Loucy (cell line): Measurements from ENCODE around the gene CDC42EP3.

ENCODE experiments used
- H2AFZ ChIP-seq: fragments of 200-600 bp; sonication (generic); 2 replicates; pipeline ENCODE4 v1.6.0; 2016; ENCODE audit warnings: antibody characterized with exemption, mild to moderate bottlenecking, low read length, moderate library complexity
- H3F3A ChIP-seq: fragments of 200-600 bp; 2 replicates; pipeline ENCODE4 v1.6.0; 2016; ENCODE audit warnings: antibody characterized with exemption, low read depth, mild to moderate bottlenecking
- H3K27me3 ChIP-seq: fragments of 200-600 bp; sonication (generic); 2 replicates; pipeline ENCODE4 v1.6.1; 2014; ENCODE audit warnings: low read length, mild to moderate bottlenecking; ENCODE audit not compliant: insufficient read depth, poor library complexity, severe bottlenecking
- H3K36me3 ChIP-seq: fragments of 200-600 bp; sonication (generic); 2 replicates; pipeline ENCODE4 v1.6.1; 2016; ENCODE audit warnings: low read length; ENCODE audit not compliant: insufficient read depth
- H3K4me1 ChIP-seq: fragments of 200-600 bp; sonication (generic); 2 replicates; pipeline ENCODE4 v1.5.1; 2014; ENCODE audit warnings: low read length, mild to moderate bottlenecking; ENCODE audit not compliant: insufficient read depth, poor library complexity, severe bottlenecking
- H3K4me2 ChIP-seq: fragments of 200-600 bp; sonication (generic); 2 replicates; pipeline ENCODE4 v1.6.0; 2014; ENCODE audit warnings: antibody characterized with exemption, low read length, low read depth, mild to moderate bottlenecking; ENCODE audit not compliant: poor library complexity, severe bottlenecking
- H3K4me3 ChIP-seq: fragments of 200-600 bp; sonication (generic); 2 replicates; pipeline ENCODE4 v1.5.1; 2014; ENCODE audit warnings: low read length, mild to moderate bottlenecking, mixed read lengths; ENCODE audit not compliant: poor library complexity, severe bottlenecking
- H3K79me2 ChIP-seq: fragments of 200-600 bp; sonication (generic); 2 replicates; pipeline ENCODE4 v1.6.1; 2014; ENCODE audit warnings: low read length; ENCODE audit not compliant: insufficient read depth
- H3K9ac ChIP-seq: fragments of 200-600 bp; sonication (generic); 2 replicates; pipeline ENCODE4 v1.6.0; 2014; ENCODE audit warnings: mild to moderate bottlenecking, low read depth, low read length, moderate library complexity; ENCODE audit not compliant: poor library complexity, severe bottlenecking
- H3K9me2 ChIP-seq: fragments of 200-600 bp; sonication (generic); replicated peaks from 2 replicates; pipeline ENCODE4 v1.6.1; 2016; ENCODE audit warnings: low read depth, low read length, mixed read lengths
- H3K9me3 ChIP-seq: fragments of 200-600 bp; sonication (generic); 2 replicates; pipeline ENCODE4 v1.6.1; 2014; ENCODE audit warnings: mild to moderate bottlenecking, antibody characterized with exemption, low read length, low read depth; ENCODE audit not compliant: insufficient read depth
- H4K20me1 ChIP-seq: fragments of 200-600 bp; sonication (generic); 2 replicates; pipeline ENCODE4 v1.6.0; 2014; ENCODE audit warnings: antibody characterized with exemption, low read length, mild to moderate bottlenecking; ENCODE audit not compliant: insufficient read depth, poor library complexity, severe bottlenecking
- CTCF ChIP-seq: fragments of 200-600 bp; sonication (generic); conservative IDR thresholded peaks from 2 replicates; pipeline ENCODE4 v1.5.1; 2014; ENCODE audit warnings: mild to moderate bottlenecking, antibody characterized with exemption, low read length
- EZH2phosphoT487 ChIP-seq: fragments of 200-600 bp; IDR thresholded peaks from 2 replicates; pipeline ENCODE4 v1.6.1; 2018; ENCODE audit warnings: antibody characterized with exemption, mild to moderate bottlenecking, moderate library complexity, borderline replicate concordance

Gene CDC42EP3

DNA sequence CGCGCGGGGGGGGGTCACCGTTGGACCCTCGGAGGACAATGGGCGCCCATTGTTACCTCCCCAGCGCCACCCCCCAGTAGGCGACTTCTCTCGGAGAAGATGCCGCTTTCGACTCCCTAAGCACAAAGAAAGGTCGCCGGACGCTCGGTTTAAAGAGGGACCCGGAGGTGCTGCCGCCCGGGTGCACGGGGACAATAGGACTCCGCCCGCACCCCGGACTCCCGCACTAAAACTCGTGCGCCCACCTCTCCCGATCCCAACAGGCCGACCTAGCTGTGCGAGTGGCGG is 318 bp upstream of the CDC42EP3 start:
- no peaks in the 10 kb centered on the region for H3K9me2 ChIP-seq
- H3K27me3 ChIP-seq = no peaks in the 10 kb centered on the region
- H3K4me1 ChIP-seq = peaks cover 46% of the 10 kb centered on the region
- peaks cover 47% of the 10 kb centered on the region for H3K79me2 ChIP-seq
- H2AFZ ChIP-seq = peak overlapping the region; percentile 56
- H4K20me1 ChIP-seq = peaks cover 46% of the 10 kb centered on the region
- H3K4me2 ChIP-seq = peak overlapping the region; percentile 58
- H3K36me3 ChIP-seq = no peaks in the 10 kb centered on the region
- TF ChIP-seq CTCF (no peak), EZH2phosphoT487 (no peak)
- peak overlapping the region; percentile 96 for H3K4me3 ChIP-seq
- H3K9me3 ChIP-seq = no peaks in the 10 kb centered on the region
- peak overlapping the region; percentile 91 for H3K9ac ChIP-seq
- H3F3A ChIP-seq = no peaks in the 10 kb centered on the region

GRCh38 chr2:37670378-37671008 is 949 bp downstream of the CDC42EP3 start:
- Histone ChIP-seq H3K79me2 (peaks cover 60% of the 10 kb centered on the region), H2AFZ (no peak overlapping the region)

DNA sequence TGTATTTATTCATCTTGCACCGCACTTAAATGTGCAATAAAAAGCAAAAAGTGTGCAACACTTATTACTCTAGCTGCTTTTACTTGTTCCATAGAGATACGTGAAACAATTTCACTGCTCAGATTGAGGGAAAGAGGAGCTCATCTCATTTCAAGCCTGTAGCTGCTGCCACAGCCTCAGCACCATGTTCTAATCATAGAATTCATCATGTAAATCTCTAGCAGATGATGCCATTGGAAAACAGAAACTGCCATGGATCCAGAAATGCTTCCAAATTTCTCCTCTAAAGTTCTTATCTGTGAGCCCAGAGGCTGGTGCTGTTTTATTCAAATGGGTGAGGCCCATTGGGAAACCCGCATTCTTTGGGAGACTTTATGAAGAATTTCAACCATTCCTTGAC is 2.0 kb downstream of the CDC42EP3 start:
- Histone ChIP-seq H3K9me2 (no peaks in the 10 kb centered on the region), H4K20me1 (peaks cover 60% of the 10 kb centered on the region), H3K9ac (peak overlapping the region; percentile 91), H3K36me3 (no peaks in the 10 kb centered on the region), H3K9me3 (no peaks in the 10 kb centered on the region), H3K4me1 (peaks cover 62% of the 10 kb centered on the region), H3K4me3 (peak overlapping the region; percentile 96), H3F3A (no peaks in the 10 kb centered on the region), H2AFZ (no peak overlapping the region), H3K27me3 (no peaks in the 10 kb centered on the region), H3K4me2 (peak overlapping the region; percentile 95), H3K79me2 (peaks cover 69% of the 10 kb centered on the region)
- TF ChIP-seq EZH2phosphoT487 = no peak
- no peak for TF ChIP-seq CTCF

More at GRCh38 chr2:37670378-37671008, 949 bp downstream of the CDC42EP3 start:
- H3F3A ChIP-seq = no peaks in the 10 kb centered on the region
- peak overlapping the region; percentile 96 for H3K4me3 ChIP-seq
- H4K20me1 ChIP-seq = peaks cover 57% of the 10 kb centered on the region
- H3K27me3 ChIP-seq = no peaks in the 10 kb centered on the region
- TF ChIP-seq CTCF = no peak
- TF ChIP-seq EZH2phosphoT487 = no peak
- H3K9me2 ChIP-seq = no peaks in the 10 kb centered on the region
- H3K4me2 ChIP-seq = peak overlapping the region; percentile 95
- H3K9ac ChIP-seq = peak overlapping the region; percentile 91
- H3K9me3 ChIP-seq = no peaks in the 10 kb centered on the region
- peaks cover 56% of the 10 kb centered on the region for H3K4me1 ChIP-seq
- no peaks in the 10 kb centered on the region for H3K36me3 ChIP-seq
